NCI-H1694 treated with DMSO at 0.1 percent for 48 hours (cell line): ENCODE measurements around the gene CTCFL.
"Not testable (repeated sequence)": the region's sequence is repeated elsewhere in the genome, so short reads cannot be mapped to it uniquely, and the experiment has no call there.

Experiments
- DNase-seq: peaks from one replicate; lab custom pipeline; 2025; lab: John Stamatoyannopoulos, UW

The CTCFL gene

DNA sequence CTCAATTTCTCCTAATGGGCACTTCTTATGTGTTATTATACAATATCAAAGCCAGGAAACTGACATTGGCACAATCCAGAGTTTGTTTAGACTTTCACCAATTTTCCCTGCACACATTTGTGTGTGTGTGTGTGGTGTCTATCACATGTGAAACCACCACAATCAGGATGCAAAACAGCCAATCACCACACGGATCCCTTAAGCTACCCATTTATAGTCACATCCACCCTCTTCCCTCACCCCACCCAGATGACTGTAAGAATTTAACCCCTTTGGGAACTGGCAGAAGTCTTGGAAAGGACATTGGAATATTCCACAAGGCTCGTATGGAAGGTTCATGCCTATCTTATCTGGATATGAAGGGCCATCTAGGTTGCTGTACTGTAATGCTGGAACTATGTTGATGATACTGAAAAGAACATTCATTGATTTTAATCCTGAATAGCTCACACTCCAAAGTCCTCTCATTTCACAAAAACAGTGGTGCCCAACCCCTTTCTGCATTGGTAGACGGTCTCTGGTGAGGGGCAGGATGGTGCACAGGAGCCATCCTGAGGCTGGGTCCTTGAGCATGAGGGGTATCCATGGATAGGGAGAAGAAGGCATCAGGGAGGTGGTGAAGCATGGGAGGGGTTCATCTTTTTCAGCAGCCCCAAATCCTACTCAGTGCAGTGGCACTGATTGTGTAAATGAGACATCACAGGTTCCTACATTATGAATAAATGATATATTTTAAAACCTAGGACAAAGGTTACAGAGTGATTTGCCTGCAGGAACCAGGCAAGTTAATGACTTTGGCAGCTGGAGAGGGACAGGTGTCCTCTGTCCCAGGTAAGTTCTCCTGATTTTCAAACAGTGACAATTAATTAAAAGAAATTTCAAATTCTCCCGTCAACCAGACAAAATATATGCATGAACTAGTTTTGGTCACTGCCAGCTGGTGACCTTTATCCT is 12.1 kb upstream of the CTCFL start:
- DNase-seq = no peak

GRCh38 chr20:57536120-57536708 is 11.3 kb upstream of the CTCFL start:
- DNase-seq = no peak

GRCh38 chr20:57535297-57535696 is 10.4 kb upstream of the CTCFL start:
- no peak for DNase-seq

GRCh38 chr20:57532104-57532503 is 7.2 kb upstream of the CTCFL start:
- DNase-seq = no peak

- DNase-seq = no peak
Measured at GRCh38 chr20:57530327-57530981, 5.5 kb upstream of the CTCFL start.

GRCh38 chr20:57529810-57530209 is 4.9 kb upstream of the CTCFL start:
- no peak for DNase-seq

DNA sequence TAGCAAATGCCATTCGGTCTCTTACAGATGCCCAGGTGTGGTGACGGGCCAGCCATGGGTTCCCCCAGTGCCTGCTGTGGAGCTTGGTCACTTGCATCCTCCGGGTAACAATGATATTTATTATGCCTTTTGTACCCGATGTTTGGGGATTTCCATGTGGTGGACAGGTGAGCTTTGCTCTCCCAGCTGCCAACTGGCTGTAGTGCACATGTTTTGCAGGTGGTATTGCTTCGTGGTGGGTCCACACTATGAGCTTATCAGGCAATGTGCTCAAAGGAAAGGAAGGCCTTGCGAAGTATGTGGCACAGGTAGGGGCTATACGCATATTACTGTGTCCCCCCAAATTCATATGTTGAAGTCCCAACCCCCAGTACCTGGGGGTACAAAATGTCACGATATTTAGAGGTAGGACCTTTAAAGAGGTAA is 4.2 kb upstream of the CTCFL start:
- no peak for DNase-seq

- no peak for DNase-seq
Measured at GRCh38 chr20:57528148-57528547, 3.2 kb upstream of the CTCFL start.

GRCh38 chr20:57527728-57528127 is 2.8 kb upstream of the CTCFL start:
- DNase-seq = no peak

- DNase-seq = no peak
Measured at GRCh38 chr20:57526885-57527460, 2.0 kb upstream of the CTCFL start.

- no peak for DNase-seq
Measured at GRCh38 chr20:57526087-57526884, 1.3 kb upstream of the CTCFL start.

DNA sequence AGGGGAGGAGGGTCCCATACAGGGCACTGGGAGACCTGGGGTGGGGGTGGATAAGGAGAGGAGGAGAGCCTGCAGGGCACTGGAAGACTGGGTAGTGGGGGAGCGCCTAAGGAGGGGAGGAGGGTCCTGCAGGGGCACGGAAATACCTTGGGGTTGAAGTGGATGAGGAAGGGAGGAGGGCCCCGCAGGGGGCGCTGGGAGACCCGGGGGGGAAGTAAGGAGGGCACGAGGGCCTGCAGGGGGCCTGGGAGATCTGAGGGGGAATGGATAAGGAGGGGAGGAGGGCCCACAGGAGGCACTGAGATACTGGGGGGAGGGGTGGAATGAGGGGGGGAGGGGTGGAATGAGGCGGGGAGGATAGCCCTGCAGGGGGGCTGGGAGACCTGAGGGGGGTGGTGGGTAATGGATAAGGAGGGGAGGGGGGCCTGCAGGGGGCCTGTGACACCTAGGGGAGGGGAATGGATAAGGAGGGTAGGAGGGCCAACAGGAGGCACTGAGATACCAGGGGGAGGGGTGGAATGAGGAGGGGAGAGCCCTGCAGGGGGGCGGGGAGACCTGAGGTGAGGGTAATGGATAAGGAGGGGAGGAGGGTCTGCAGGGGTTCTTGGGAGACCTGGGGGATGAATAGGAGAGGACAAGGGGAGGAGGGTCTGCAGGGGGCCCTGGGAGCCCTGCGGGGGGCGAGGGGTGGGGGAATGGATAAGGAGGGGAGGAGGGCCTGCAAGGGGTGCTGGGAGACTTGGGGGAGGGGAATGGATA is 567 bp upstream of the CTCFL start:
- no peak for DNase-seq

- no peak for DNase-seq
Measured at GRCh38 chr20:57523782-57524181, 1.2 kb downstream of the CTCFL start.

GRCh38 chr20:57522380-57523140 is 2.4 kb downstream of the CTCFL start:
- no peak for DNase-seq

DNA sequence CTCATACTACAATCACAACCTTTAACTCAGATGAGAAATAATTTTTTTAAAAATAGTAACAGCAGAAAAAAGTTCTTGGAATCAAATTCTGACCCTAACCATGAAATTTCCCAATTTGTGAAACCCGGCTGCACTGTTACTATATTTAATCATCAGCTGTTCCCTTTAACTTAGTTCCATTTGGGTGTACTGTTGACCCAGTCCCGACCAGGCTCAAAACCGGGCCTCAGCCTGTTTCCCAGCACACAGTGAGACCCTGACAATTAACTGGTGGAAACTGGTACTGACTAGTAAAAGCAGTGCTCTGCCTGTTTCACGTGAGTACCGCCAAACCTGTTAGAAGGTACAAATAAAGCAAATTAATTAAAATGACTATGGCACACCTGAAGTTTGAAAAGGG is 7.0 kb downstream of the CTCFL start:
- DNase-seq = no peak

DNA sequence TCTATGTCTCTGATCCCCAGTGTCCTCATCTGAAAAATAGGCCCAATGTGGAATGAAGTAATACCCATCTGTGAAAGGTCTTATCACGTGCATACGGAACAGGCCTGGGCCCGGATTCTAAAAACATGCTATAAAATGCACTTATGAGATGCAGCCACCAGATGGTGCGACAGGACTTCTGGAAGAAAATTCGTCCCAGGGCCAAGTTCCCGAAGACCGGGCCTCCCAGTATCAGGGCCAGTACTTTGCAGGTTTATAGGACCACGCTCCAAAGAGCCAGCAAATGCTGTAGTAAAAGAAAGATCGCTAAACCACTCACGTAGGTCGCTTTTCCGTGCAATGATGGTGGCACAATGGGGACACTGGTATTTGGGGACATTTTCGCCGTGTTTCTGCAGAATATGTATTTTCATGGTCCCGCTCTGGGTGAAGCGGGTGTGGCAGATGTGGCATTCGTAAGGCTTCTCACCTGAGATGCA is 10.6 kb downstream of the CTCFL start:
- peak; percentile 16 for DNase-seq

DNA sequence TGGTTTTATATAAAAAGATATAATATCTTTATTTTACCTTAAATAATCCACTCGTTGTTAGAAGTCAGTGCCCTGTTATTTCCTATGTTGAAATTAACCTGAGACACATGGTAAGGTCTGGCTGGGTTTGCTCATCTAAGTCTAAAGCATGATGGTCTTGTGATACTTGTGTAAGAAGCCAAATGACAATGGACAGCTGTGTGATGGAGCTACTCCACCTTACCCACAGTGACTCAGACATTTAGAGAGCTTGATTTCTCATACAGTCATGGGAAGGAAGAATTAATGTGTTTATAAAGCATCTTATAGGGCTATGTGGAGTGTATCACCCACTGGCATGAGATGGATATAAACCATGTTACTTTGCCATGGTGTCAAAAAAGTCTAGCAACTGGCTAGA is 11.7 kb downstream of the CTCFL start:
- DNase-seq = no peak

DNA sequence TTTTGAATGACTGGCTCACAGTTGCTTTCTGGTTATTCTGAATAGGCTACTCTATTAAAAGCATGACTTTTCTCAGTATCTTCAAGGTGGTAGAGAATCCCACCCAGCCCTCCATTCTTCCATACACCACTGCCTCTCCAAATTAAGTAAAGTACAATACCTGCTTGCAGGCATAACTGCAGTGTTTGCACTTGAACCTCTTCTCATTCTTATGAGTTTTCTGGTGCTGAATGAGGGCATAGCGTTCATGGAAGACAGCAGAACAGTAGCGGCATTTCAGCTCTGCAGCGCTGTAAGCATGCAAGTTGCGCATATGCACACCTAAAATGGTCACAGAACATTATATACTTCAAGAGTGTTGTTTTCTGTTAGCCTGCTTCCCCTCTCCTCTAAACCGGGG is 12.5 kb downstream of the CTCFL start:
- no peak for DNase-seq

DNA sequence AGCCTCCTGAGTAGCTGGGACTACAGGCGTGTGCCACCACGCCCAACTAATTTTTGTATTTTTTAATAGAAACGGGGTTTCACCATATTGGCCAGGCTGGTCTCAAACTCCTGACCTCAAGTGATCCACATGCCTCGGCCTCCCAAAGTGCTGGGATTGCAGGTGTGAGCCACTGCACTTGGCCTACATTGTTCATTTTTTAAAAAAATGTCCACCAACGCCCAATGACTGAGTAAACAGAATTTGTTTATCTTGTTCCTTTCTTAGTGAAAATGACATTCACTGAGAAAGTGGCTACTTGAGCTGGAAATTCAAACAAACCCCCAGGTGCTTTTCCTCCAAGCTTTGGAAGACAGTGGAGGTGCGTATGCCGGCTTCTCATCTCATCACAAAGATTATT is 13.2 kb downstream of the CTCFL start:
- not testable (repeated sequence) for DNase-seq

GRCh38 chr20:57509665-57510237 is 15.2 kb downstream of the CTCFL start:
- no peak for DNase-seq
